Thyroid gland (tissue), 4 donors: ENCODE data around the gene RUNX2.

Experiments used
- POLR2A ChIP-seq, 2 donors: fragments of 450-650 bp; IDR thresholded peaks; one replicate each; pipeline ENCODE4 v1.6.1; 2017; ENCODE audit warnings: antibody characterized with exemption in 2 of 2, mild to moderate bottlenecking in 2 of 2, moderate library complexity in 1 of 2
- TF ChIP-seq, protein P1 (sequence below), 6 experiments: fragments of 200-600 bp in 3 of 6; fragments of 450-650 bp in 3 of 6; sonication (generic) in 3 of 6; IDR thresholded peaks; one replicate each; pipeline ENCODE4 v1.5.1; 2016 to 2019; ENCODE audit warnings: antibody characterized with exemption in 6 of 6, mild to moderate bottlenecking in 2 of 6, inconsistent platforms in 1 of 6, moderate library complexity in 1 of 6

DNA sequence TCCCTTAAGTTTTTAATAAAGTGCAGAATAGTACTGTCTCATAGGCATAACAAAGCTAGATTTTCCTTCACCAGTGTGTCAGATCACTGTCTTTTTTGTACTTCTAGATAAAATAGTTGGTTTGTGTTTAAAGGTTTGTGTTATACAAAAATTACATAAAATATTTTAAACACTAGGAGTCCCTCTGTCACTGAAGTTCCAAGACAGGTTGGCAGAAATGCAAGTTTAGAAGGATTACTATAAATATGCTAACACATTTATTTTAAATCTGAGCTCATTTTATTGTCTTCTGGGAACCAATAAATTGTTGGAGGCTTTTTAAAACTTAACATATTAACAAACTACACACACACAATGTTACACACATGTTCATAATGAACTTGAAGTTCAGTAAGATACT is 30.8 kb upstream of the RUNX2 start:
- TF ChIP-seq, protein P1, sequence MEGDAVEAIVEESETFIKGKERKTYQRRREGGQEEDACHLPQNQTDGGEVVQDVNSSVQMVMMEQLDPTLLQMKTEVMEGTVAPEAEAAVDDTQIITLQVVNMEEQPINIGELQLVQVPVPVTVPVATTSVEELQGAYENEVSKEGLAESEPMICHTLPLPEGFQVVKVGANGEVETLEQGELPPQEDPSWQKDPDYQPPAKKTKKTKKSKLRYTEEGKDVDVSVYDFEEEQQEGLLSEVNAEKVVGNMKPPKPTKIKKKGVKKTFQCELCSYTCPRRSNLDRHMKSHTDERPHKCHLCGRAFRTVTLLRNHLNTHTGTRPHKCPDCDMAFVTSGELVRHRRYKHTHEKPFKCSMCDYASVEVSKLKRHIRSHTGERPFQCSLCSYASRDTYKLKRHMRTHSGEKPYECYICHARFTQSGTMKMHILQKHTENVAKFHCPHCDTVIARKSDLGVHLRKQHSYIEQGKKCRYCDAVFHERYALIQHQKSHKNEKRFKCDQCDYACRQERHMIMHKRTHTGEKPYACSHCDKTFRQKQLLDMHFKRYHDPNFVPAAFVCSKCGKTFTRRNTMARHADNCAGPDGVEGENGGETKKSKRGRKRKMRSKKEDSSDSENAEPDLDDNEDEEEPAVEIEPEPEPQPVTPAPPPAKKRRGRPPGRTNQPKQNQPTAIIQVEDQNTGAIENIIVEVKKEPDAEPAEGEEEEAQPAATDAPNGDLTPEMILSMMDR (IDR thresholded peaks at IDR 0.05): no peak
- TF ChIP-seq POLR2A (IDR thresholded peaks at IDR 0.05): no peak
